Measurements from ENCODE around the gene ITGB2.

ITGB2 gene

GRCh38 chr21:44890338-44890931, 30.3 kb downstream of the ITGB2 start:
- DNase-seq, result no peak
- H3K4me3 ChIP-seq (ENCODE audit: insufficient read depth, low read depth, low read length, poor library complexity, severe bottlenecking), result no peak overlapping the region
- H3K27me3 ChIP-seq (replicated peaks; ENCODE audit: control insufficient read depth, insufficient read depth, low read length, poor library complexity, severe bottlenecking), result no peaks in the 10 kb centered on the region
- peaks cover 77% of the 10 kb centered on the region for H3K36me3 ChIP-seq (ENCODE audit: control insufficient read depth, insufficient read depth, low read length)
- H3K27ac ChIP-seq (ENCODE audit: insufficient read depth, low read length, poor library complexity, severe bottlenecking), result peak overlapping the region; percentile 4
- no peaks in the 10 kb centered on the region for H3K9me3 ChIP-seq (ENCODE audit: control insufficient read depth, low read length)
- peaks cover 6% of the 10 kb centered on the region for H3K4me1 ChIP-seq (ENCODE audit: control insufficient read depth, insufficient read depth, low read length, poor library complexity, severe bottlenecking)

GRCh38 chr21:44889625-44890337, 30.9 kb downstream of the ITGB2 start:
- H3K4me3 ChIP-seq (ENCODE audit: insufficient read depth, low read depth, low read length, poor library complexity, severe bottlenecking), result no peak overlapping the region
- peaks cover 6% of the 10 kb centered on the region for H3K4me1 ChIP-seq (ENCODE audit: control insufficient read depth, insufficient read depth, low read length, poor library complexity, severe bottlenecking)
- no peak for DNase-seq
- H3K9me3 ChIP-seq (ENCODE audit: control insufficient read depth, low read length), result no peaks in the 10 kb centered on the region
- H3K27ac ChIP-seq (ENCODE audit: insufficient read depth, low read length, poor library complexity, severe bottlenecking), result no peak overlapping the region
- H3K36me3 ChIP-seq (ENCODE audit: control insufficient read depth, insufficient read depth, low read length), result peaks cover 72% of the 10 kb centered on the region
- no peaks in the 10 kb centered on the region for H3K27me3 ChIP-seq (replicated peaks; ENCODE audit: control insufficient read depth, insufficient read depth, low read length, poor library complexity, severe bottlenecking)

GRCh38 chr21:44888581-44889550, 31.8 kb downstream of the ITGB2 start:
- H3K36me3 ChIP-seq (ENCODE audit: control insufficient read depth, insufficient read depth, low read length), result peaks cover 66% of the 10 kb centered on the region
- DNase-seq, result no peak

GRCh38 chr21:44887807-44888580, 32.7 kb downstream of the ITGB2 start:
- Histone ChIP-seq H3K27ac (ENCODE audit: insufficient read depth, low read length, poor library complexity, severe bottlenecking) (no peak overlapping the region), H3K9me3 (ENCODE audit: control insufficient read depth, low read length) (no peaks in the 10 kb centered on the region), H3K4me1 (ENCODE audit: control insufficient read depth, insufficient read depth, low read length, poor library complexity, severe bottlenecking) (peaks cover 4% of the 10 kb centered on the region), H3K36me3 (ENCODE audit: control insufficient read depth, insufficient read depth, low read length) (peaks cover 66% of the 10 kb centered on the region), H3K4me3 (ENCODE audit: insufficient read depth, low read depth, low read length, poor library complexity, severe bottlenecking) (no peak overlapping the region), H3K27me3 (replicated peaks; ENCODE audit: control insufficient read depth, insufficient read depth, low read length, poor library complexity, severe bottlenecking) (no peaks in the 10 kb centered on the region)
- DNase-seq, result no peak

More at GRCh38 chr21:44888581-44889550, 31.8 kb downstream of the ITGB2 start:
- Histone ChIP-seq H3K27me3 (replicated peaks; ENCODE audit: control insufficient read depth, insufficient read depth, low read length, poor library complexity, severe bottlenecking) (no peaks in the 10 kb centered on the region), H3K9me3 (ENCODE audit: control insufficient read depth, low read length) (no peaks in the 10 kb centered on the region), H3K4me1 (ENCODE audit: control insufficient read depth, insufficient read depth, low read length, poor library complexity, severe bottlenecking) (peaks cover 6% of the 10 kb centered on the region), H3K4me3 (ENCODE audit: insufficient read depth, low read depth, low read length, poor library complexity, severe bottlenecking) (no peak overlapping the region), H3K27ac (ENCODE audit: insufficient read depth, low read length, poor library complexity, severe bottlenecking) (no peak overlapping the region)

GRCh38 chr21:44887126-44887806, 33.4 kb downstream of the ITGB2 start:
- no peak for DNase-seq
- Histone ChIP-seq H3K4me3 (ENCODE audit: insufficient read depth, low read depth, low read length, poor library complexity, severe bottlenecking) (no peak overlapping the region), H3K4me1 (ENCODE audit: control insufficient read depth, insufficient read depth, low read length, poor library complexity, severe bottlenecking) (peaks cover under 1% of the 10 kb centered on the region), H3K27me3 (replicated peaks; ENCODE audit: control insufficient read depth, insufficient read depth, low read length, poor library complexity, severe bottlenecking) (no peaks in the 10 kb centered on the region), H3K27ac (ENCODE audit: insufficient read depth, low read length, poor library complexity, severe bottlenecking) (no peak overlapping the region), H3K9me3 (ENCODE audit: control insufficient read depth, low read length) (no peaks in the 10 kb centered on the region), H3K36me3 (ENCODE audit: control insufficient read depth, insufficient read depth, low read length) (peaks cover 66% of the 10 kb centered on the region)

GRCh38 chr21:44886113-44887075, 34.3 kb downstream of the ITGB2 start:
- H3K4me3 ChIP-seq (ENCODE audit: insufficient read depth, low read depth, low read length, poor library complexity, severe bottlenecking), result no peak overlapping the region
- no peaks in the 10 kb centered on the region for H3K27me3 ChIP-seq (replicated peaks; ENCODE audit: control insufficient read depth, insufficient read depth, low read length, poor library complexity, severe bottlenecking)
- H3K4me1 ChIP-seq (ENCODE audit: control insufficient read depth, insufficient read depth, low read length, poor library complexity, severe bottlenecking), result peaks cover 9% of the 10 kb centered on the region
- DNase-seq, result no peak
- no peaks in the 10 kb centered on the region for H3K9me3 ChIP-seq (ENCODE audit: control insufficient read depth, low read length)
- peaks cover 60% of the 10 kb centered on the region for H3K36me3 ChIP-seq (ENCODE audit: control insufficient read depth, insufficient read depth, low read length)
- no peak overlapping the region for H3K27ac ChIP-seq (ENCODE audit: insufficient read depth, low read length, poor library complexity, severe bottlenecking)

- Histone ChIP-seq H3K36me3 (ENCODE audit: control insufficient read depth, insufficient read depth, low read length) (peaks cover 52% of the 10 kb centered on the region), H3K27me3 (replicated peaks; ENCODE audit: control insufficient read depth, insufficient read depth, low read length, poor library complexity, severe bottlenecking) (no peaks in the 10 kb centered on the region), H3K4me3 (ENCODE audit: insufficient read depth, low read depth, low read length, poor library complexity, severe bottlenecking) (no peak overlapping the region), H3K4me1 (ENCODE audit: control insufficient read depth, insufficient read depth, low read length, poor library complexity, severe bottlenecking) (peaks cover 16% of the 10 kb centered on the region), H3K9me3 (ENCODE audit: control insufficient read depth, low read length) (no peaks in the 10 kb centered on the region), H3K27ac (ENCODE audit: insufficient read depth, low read length, poor library complexity, severe bottlenecking) (no peak overlapping the region)
- DNase-seq, result no peak
Measured at GRCh38 chr21:44885615-44886014, 35.1 kb downstream of the ITGB2 start.

GRCh38 chr21:44884097-44884496, 36.6 kb downstream of the ITGB2 start:
- peaks cover 20% of the 10 kb centered on the region for H3K4me1 ChIP-seq (ENCODE audit: control insufficient read depth, insufficient read depth, low read length, poor library complexity, severe bottlenecking)
- peak overlapping the region; percentile 51 for H3K27ac ChIP-seq (ENCODE audit: insufficient read depth, low read length, poor library complexity, severe bottlenecking)
- H3K36me3 ChIP-seq (ENCODE audit: control insufficient read depth, insufficient read depth, low read length), result peaks cover 37% of the 10 kb centered on the region
- H3K27me3 ChIP-seq (replicated peaks; ENCODE audit: control insufficient read depth, insufficient read depth, low read length, poor library complexity, severe bottlenecking), result no peaks in the 10 kb centered on the region
- DNase-seq, result no peak
- no peaks in the 10 kb centered on the region for H3K9me3 ChIP-seq (ENCODE audit: control insufficient read depth, low read length)
- no peak overlapping the region for H3K4me3 ChIP-seq (ENCODE audit: insufficient read depth, low read depth, low read length, poor library complexity, severe bottlenecking)
